ENCODE results near the gene BEX4. TPM values are rescaled to one million over a fixed set of nuclear protein-coding genes. Genes with fewer than 3 reads are reported as not detected.

The BEX4 gene
- total RNA-seq, 2 experiments from 2014 or later, result not detected

GRCh38 chrX:103175944-103176753 is 38.8 kb upstream of the BEX4 start:
- intact Hi-C loops (cut with micrococcal nuclease; ENCODE audit: unreplicated experiment), result no loop called here
- Histone ChIP-seq H3K36me3 (ENCODE audit: insufficient read depth, low read length) (no peaks in the 10 kb centered on the region), H4K20me1 (ENCODE audit: insufficient read depth, low read length) (no peaks in the 10 kb centered on the region), H3K9me3 (ENCODE audit: low read length) (no peaks in the 10 kb centered on the region), H2AFZ (ENCODE audit: low read length) (no peak overlapping the region), H3K9me2 (ENCODE audit: insufficient read depth, low read length) (no peaks in the 10 kb centered on the region), H3K27ac (ENCODE audit: low read depth, low read length, poor library complexity, severe bottlenecking) (no peak overlapping the region), H3K79me2 (ENCODE audit: insufficient read depth, low read depth, low read length) (no peaks in the 10 kb centered on the region), H3K4me3 (ENCODE audit: low read depth, low read length, poor library complexity, severe bottlenecking) (no peak overlapping the region), H3K4me1 (ENCODE audit: insufficient read depth, low read length, poor library complexity, severe bottlenecking) (no peaks in the 10 kb centered on the region), H3K4me2 (ENCODE audit: low read length) (no peak overlapping the region)
- DNase-seq (ENCODE audit: low spot score), result peak; percentile 19
- TF ChIP-seq CTCF (conservative IDR thresholded peaks at IDR 0.05; ENCODE audit: low read length) (peak; percentile 74), EZH2phosphoT487 (IDR thresholded peaks at IDR 0.05; ENCODE audit: borderline replicate concordance, low read depth, low read length) (no peak)
- ChIA-PET POLR2A (no interaction called here), CTCF (ENCODE audit: unreplicated experiment) (no interaction called here)
- no TSS peak for BruUV-seq (replicated peaks)

- no peak overlapping the region for H3K4me3 ChIP-seq (ENCODE audit: low read depth, low read length, poor library complexity, severe bottlenecking)
- no peaks in the 10 kb centered on the region for H3K36me3 ChIP-seq (ENCODE audit: insufficient read depth, low read length)
- H3K9me2 ChIP-seq (ENCODE audit: insufficient read depth, low read length), result no peaks in the 10 kb centered on the region
- ChIA-PET POLR2A (no interaction called here), CTCF (ENCODE audit: unreplicated experiment) (no interaction called here)
- no peak for DNase-seq (ENCODE audit: low spot score)
- intact Hi-C loops (cut with micrococcal nuclease; ENCODE audit: unreplicated experiment), result no loop called here
- no peak for TF ChIP-seq EZH2phosphoT487 (IDR thresholded peaks at IDR 0.05; ENCODE audit: borderline replicate concordance, low read depth, low read length)
- TF ChIP-seq CTCF (conservative IDR thresholded peaks at IDR 0.05; ENCODE audit: low read length), result no peak
- H3K27ac ChIP-seq (ENCODE audit: low read depth, low read length, poor library complexity, severe bottlenecking), result no peak overlapping the region
- H2AFZ ChIP-seq (ENCODE audit: low read length), result no peak overlapping the region
- H3K4me1 ChIP-seq (ENCODE audit: insufficient read depth, low read length, poor library complexity, severe bottlenecking), result no peaks in the 10 kb centered on the region
- H4K20me1 ChIP-seq (ENCODE audit: insufficient read depth, low read length), result no peaks in the 10 kb centered on the region
- BruUV-seq (replicated peaks), result no TSS peak
- no peak overlapping the region for H3K4me2 ChIP-seq (ENCODE audit: low read length)
- H3K9me3 ChIP-seq (ENCODE audit: low read length), result no peaks in the 10 kb centered on the region
- H3K79me2 ChIP-seq (ENCODE audit: insufficient read depth, low read depth, low read length), result no peaks in the 10 kb centered on the region
These were observed 37.4 kb upstream of the BEX4 start for GRCh38 chrX:103177556-103177955.

GRCh38 chrX:103183912-103184311 is 31.0 kb upstream of the BEX4 start:
- BruUV-seq (replicated peaks), result no TSS peak
- ChIA-PET CTCF (ENCODE audit: unreplicated experiment) (no interaction called here), POLR2A (no interaction called here)
- Histone ChIP-seq H3K27ac (ENCODE audit: low read depth, low read length, poor library complexity, severe bottlenecking) (no peak overlapping the region), H3K36me3 (ENCODE audit: insufficient read depth, low read length) (no peaks in the 10 kb centered on the region), H3K4me1 (ENCODE audit: insufficient read depth, low read length, poor library complexity, severe bottlenecking) (no peaks in the 10 kb centered on the region), H3K4me3 (ENCODE audit: low read depth, low read length, poor library complexity, severe bottlenecking) (no peak overlapping the region), H2AFZ (ENCODE audit: low read length) (no peak overlapping the region), H3K79me2 (ENCODE audit: insufficient read depth, low read depth, low read length) (no peaks in the 10 kb centered on the region), H3K9me3 (ENCODE audit: low read length) (no peaks in the 10 kb centered on the region), H3K4me2 (ENCODE audit: low read length) (no peak overlapping the region), H3K9me2 (ENCODE audit: insufficient read depth, low read length) (no peaks in the 10 kb centered on the region), H4K20me1 (ENCODE audit: insufficient read depth, low read length) (no peaks in the 10 kb centered on the region)
- TF ChIP-seq EZH2phosphoT487 (IDR thresholded peaks at IDR 0.05; ENCODE audit: borderline replicate concordance, low read depth, low read length) (no peak), CTCF (conservative IDR thresholded peaks at IDR 0.05; ENCODE audit: low read length) (no peak)
- no peak for DNase-seq (ENCODE audit: low spot score)
- intact Hi-C loops (cut with micrococcal nuclease; ENCODE audit: unreplicated experiment), result no loop called here

All from OCI-LY7 (cell line).